Heart left ventricle (tissue), 13 donors: ENCODE results near the gene DRGX.

Experiments used
- POLR2A ChIP-seq, 2 donors: fragments of 450-650 bp; IDR thresholded peaks; one replicate each; pipeline ENCODE4 v1.6.1; 2017; ENCODE audit warnings: antibody characterized with exemption in 2 of 2, mild to moderate bottlenecking in 2 of 2, moderate library complexity in 2 of 2
- TF ChIP-seq, protein P1 (sequence below), 12 donors: fragments of 200-600 bp; sonication (generic) in 4 of 12; IDR thresholded peaks; one replicate each; pipeline versions ENCODE4 v1.5.0 to v1.8.0; 2018 to 2022; ENCODE audit warnings: antibody characterized with exemption in 12 of 12, mild to moderate bottlenecking in 5 of 12
- donor health status: ischemic (EF 13 %, LVEDD 7.1; RV severe dilation, severe dysfunction).
- donor health status: DM: no; HTN: yes; CAD: no.
- donor health status: DM: no; HTN: no; CAD: no.
- donor health status: ischemic (EF 25% LVEDD 6.9; RV normal size, moderate dysfunction).
- donor health status: ischemic (EF 25% LVEDD 5.7; RV mildly dilated, moderate dysfunction).
- donor health status: ischemic (EF 35%, LVEDD 5.7; RV mildly dilated, moderate dysfunction).
- donor health status: nonischemic (EF 11% LVEDD 7.7; RV severe dilation, severe dysfunction).
- donor health status: DM: yes; HTN: yes; CAD: no.
- donor health status: PGD.
- donor health status: ischemic (EF 29% LVEDD 5.4; RV normal size, mild dysfunction).
- donor health status: nonischemic (EF 23%, LVEDD 6.1; RV moderate dilation, normal function).

DNA sequence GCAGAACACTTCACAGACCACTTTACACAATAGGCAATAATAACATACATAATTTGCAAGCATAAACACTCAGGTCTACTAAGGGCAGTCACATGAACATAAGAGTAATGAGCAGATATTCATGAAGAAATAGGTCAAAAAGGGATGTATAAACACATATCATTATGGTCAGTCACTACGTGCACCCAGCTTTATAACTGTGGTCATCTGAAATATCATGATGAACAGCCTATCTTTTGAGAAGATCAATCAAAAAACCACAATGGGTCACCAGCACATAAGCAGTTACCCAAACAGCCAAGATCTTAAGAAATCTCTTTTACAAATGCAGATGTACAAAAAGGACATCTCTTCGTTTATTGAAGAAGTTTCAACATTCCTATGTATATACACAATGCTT is 35.5 kb upstream of the DRGX start:
- TF ChIP-seq POLR2A (IDR thresholded peaks at IDR 0.05): no peak
- TF ChIP-seq, protein P1, sequence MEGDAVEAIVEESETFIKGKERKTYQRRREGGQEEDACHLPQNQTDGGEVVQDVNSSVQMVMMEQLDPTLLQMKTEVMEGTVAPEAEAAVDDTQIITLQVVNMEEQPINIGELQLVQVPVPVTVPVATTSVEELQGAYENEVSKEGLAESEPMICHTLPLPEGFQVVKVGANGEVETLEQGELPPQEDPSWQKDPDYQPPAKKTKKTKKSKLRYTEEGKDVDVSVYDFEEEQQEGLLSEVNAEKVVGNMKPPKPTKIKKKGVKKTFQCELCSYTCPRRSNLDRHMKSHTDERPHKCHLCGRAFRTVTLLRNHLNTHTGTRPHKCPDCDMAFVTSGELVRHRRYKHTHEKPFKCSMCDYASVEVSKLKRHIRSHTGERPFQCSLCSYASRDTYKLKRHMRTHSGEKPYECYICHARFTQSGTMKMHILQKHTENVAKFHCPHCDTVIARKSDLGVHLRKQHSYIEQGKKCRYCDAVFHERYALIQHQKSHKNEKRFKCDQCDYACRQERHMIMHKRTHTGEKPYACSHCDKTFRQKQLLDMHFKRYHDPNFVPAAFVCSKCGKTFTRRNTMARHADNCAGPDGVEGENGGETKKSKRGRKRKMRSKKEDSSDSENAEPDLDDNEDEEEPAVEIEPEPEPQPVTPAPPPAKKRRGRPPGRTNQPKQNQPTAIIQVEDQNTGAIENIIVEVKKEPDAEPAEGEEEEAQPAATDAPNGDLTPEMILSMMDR (IDR thresholded peaks at IDR 0.05): no peak
